ENCODE measurements around the gene REXO5. TPM values are rescaled to one million over a fixed set of nuclear protein-coding genes. Genes with fewer than 3 reads are reported as not detected.

REXO5 gene
- total RNA-seq, 1 experiment from 2014 or later, result 6.7 TPM

DNA sequence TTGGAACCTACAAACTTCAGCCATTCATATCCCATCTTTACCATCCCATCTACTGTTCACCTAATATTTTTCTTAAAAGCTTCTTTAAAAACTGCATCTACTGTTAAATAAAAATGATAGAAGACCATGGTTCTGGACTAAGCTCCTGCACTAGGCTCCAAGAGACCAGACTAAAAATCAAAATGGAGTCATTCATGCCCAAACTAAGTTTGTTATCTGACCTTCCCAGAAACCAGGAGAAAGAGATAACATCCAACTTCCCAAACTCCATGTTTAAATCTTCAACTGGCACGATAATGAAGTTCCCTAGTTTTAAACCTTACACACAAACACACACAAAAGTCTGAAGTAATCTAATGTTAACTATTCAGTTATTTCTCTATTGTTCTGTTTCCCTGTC is 80.0 kb downstream of the REXO5 start:
- Mint-ChIP-seq H3K9me3 (no peaks in the 10 kb centered on the region), H3K36me3 (ENCODE audit: insufficient read depth in 1 of 3, low read depth in 3 of 3) (peaks cover 0 to 10% (median 2%) of the 10 kb centered on the region in 3 experiments; a peak in 3 of 7 replicates), H3K27me3 (ENCODE audit: low read depth) (no peaks in the 10 kb centered on the region), H3K4me1 (peaks cover 19 to 25% of the 10 kb centered on the region in 2 experiments), H3K4me3 (no peak overlapping the region), H3K27ac (no peak overlapping the region)
- Histone ChIP-seq H2BK120ac (ENCODE audit: low read depth, low read length, poor library complexity, severe bottlenecking) (no peak overlapping the region), H4K91ac (ENCODE audit: insufficient read length, low read depth, low read length) (no peak overlapping the region), H4K5ac (ENCODE audit: insufficient read length, low read depth, low read length) (no peak overlapping the region), H3K9me3 (ENCODE audit: control insufficient read depth, low read depth, low read length) (no peaks in the 10 kb centered on the region), H2BK5ac (ENCODE audit: insufficient read length, low read length) (no peak overlapping the region), H3K27ac (ENCODE audit: insufficient read length, low read depth, low read length) (no peak overlapping the region), H3K18ac (ENCODE audit: insufficient read length, low read depth, low read length) (no peak overlapping the region), H2BK12ac (ENCODE audit: insufficient read length, low read depth, low read length) (no peak overlapping the region), H2BK15ac (ENCODE audit: low read depth, low read length) (no peak overlapping the region), H3T11ph (ENCODE audit: low read length) (no peak overlapping the region), H3K27me3 (ENCODE audit: insufficient read depth, low read length) (no peaks in the 10 kb centered on the region), H3K4ac (ENCODE audit: low read depth, low read length) (no peak overlapping the region), H3K4me1 (ENCODE audit: insufficient read depth, low read length) (peaks cover 4% of the 10 kb centered on the region; the same call in 1 of the 2 replicates), H3K79me1 (ENCODE audit: insufficient read depth, low read depth, low read length, poor library complexity, severe bottlenecking) (peaks cover 6% of the 10 kb centered on the region), H2AFZ (ENCODE audit: low read length) (no peak overlapping the region), H2AK5ac (ENCODE audit: insufficient read length, low read length) (no peak overlapping the region), H4K20me1 (ENCODE audit: control insufficient read depth, insufficient read depth, insufficient read length) (no peaks in the 10 kb centered on the region), H3K56ac (ENCODE audit: insufficient read length, low read depth, low read length) (no peak overlapping the region), H3K23me2 (ENCODE audit: insufficient read length, low read depth, low read length, poor library complexity, severe bottlenecking) (no peaks in the 10 kb centered on the region), H3K4me2 (ENCODE audit: insufficient read depth, insufficient read length, low read length) (no peak overlapping the region), H3K79me2 (ENCODE audit: insufficient read depth, low read length) (peaks cover 2% of the 10 kb centered on the region; the same call in 1 of the 2 replicates), H4K8ac (replicated peaks; ENCODE audit: insufficient read length, low read depth, low read length) (no peak overlapping the region), H3K14ac (ENCODE audit: insufficient read depth, low read length) (no peak overlapping the region), H3K23ac (ENCODE audit: insufficient read length, low read depth, low read length) (no peak overlapping the region), H2BK20ac (ENCODE audit: low read depth, low read length, poor library complexity, severe bottlenecking) (no peak overlapping the region), H3K9ac (ENCODE audit: extremely low read depth, insufficient read length, low read length) (no peak overlapping the region)
- TF ChIP-seq, protein P1, sequence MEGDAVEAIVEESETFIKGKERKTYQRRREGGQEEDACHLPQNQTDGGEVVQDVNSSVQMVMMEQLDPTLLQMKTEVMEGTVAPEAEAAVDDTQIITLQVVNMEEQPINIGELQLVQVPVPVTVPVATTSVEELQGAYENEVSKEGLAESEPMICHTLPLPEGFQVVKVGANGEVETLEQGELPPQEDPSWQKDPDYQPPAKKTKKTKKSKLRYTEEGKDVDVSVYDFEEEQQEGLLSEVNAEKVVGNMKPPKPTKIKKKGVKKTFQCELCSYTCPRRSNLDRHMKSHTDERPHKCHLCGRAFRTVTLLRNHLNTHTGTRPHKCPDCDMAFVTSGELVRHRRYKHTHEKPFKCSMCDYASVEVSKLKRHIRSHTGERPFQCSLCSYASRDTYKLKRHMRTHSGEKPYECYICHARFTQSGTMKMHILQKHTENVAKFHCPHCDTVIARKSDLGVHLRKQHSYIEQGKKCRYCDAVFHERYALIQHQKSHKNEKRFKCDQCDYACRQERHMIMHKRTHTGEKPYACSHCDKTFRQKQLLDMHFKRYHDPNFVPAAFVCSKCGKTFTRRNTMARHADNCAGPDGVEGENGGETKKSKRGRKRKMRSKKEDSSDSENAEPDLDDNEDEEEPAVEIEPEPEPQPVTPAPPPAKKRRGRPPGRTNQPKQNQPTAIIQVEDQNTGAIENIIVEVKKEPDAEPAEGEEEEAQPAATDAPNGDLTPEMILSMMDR (conservative IDR thresholded peaks at IDR 0.05), result no peak
- DNase-seq, result no peak
- no CpG with 5 or more reads among the region's 1 CpG for WGBS (ENCODE audit: extremely low coverage, insufficient read length, low lambda C conversion rate)

All from H9 (cell line).